Retinal pigment epithelial cell (primary cell): ENCODE measurements around the gene LDOC1.

Source experiments
- DNase-seq: peaks from one replicate; pipeline ENCODE4 v3.0.0-alpha.2; 2010; ENCODE audit warnings: low read depth
- H3K4me3 ChIP-seq: 2 replicates; pipeline ENCODE4 v1.5.1; 2011; ENCODE audit warnings: mild to moderate bottlenecking, low read length, control low read depth, moderate library complexity
- TF ChIP-seq, protein P1 (sequence below): conservative IDR thresholded peaks from 2 replicates; pipeline ENCODE4 v1.5.1; 2011; ENCODE audit warnings: low read depth, low read length, control low read depth, inconsistent platforms

The LDOC1 gene

GRCh38 chrX:141127146-141127545, 49.8 kb downstream of the LDOC1 start:
- TF ChIP-seq, protein P1, sequence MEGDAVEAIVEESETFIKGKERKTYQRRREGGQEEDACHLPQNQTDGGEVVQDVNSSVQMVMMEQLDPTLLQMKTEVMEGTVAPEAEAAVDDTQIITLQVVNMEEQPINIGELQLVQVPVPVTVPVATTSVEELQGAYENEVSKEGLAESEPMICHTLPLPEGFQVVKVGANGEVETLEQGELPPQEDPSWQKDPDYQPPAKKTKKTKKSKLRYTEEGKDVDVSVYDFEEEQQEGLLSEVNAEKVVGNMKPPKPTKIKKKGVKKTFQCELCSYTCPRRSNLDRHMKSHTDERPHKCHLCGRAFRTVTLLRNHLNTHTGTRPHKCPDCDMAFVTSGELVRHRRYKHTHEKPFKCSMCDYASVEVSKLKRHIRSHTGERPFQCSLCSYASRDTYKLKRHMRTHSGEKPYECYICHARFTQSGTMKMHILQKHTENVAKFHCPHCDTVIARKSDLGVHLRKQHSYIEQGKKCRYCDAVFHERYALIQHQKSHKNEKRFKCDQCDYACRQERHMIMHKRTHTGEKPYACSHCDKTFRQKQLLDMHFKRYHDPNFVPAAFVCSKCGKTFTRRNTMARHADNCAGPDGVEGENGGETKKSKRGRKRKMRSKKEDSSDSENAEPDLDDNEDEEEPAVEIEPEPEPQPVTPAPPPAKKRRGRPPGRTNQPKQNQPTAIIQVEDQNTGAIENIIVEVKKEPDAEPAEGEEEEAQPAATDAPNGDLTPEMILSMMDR, result no peak
- DNase-seq, result no peak

More at GRCh38 chrX:141127146-141127545, 49.8 kb downstream of the LDOC1 start:
- H3K4me3 ChIP-seq, result no peak overlapping the region
